8988T (cell line): ENCODE data around the gene CCDC92.

Experiments used
- DNase-seq: peaks from one replicate; pipeline ENCODE4 v3.0.0; 2011

Gene CCDC92, protein sequence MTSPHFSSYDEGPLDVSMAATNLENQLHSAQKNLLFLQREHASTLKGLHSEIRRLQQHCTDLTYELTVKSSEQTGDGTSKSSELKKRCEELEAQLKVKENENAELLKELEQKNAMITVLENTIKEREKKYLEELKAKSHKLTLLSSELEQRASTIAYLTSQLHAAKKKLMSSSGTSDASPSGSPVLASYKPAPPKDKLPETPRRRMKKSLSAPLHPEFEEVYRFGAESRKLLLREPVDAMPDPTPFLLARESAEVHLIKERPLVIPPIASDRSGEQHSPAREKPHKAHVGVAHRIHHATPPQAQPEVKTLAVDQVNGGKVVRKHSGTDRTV

DNA sequence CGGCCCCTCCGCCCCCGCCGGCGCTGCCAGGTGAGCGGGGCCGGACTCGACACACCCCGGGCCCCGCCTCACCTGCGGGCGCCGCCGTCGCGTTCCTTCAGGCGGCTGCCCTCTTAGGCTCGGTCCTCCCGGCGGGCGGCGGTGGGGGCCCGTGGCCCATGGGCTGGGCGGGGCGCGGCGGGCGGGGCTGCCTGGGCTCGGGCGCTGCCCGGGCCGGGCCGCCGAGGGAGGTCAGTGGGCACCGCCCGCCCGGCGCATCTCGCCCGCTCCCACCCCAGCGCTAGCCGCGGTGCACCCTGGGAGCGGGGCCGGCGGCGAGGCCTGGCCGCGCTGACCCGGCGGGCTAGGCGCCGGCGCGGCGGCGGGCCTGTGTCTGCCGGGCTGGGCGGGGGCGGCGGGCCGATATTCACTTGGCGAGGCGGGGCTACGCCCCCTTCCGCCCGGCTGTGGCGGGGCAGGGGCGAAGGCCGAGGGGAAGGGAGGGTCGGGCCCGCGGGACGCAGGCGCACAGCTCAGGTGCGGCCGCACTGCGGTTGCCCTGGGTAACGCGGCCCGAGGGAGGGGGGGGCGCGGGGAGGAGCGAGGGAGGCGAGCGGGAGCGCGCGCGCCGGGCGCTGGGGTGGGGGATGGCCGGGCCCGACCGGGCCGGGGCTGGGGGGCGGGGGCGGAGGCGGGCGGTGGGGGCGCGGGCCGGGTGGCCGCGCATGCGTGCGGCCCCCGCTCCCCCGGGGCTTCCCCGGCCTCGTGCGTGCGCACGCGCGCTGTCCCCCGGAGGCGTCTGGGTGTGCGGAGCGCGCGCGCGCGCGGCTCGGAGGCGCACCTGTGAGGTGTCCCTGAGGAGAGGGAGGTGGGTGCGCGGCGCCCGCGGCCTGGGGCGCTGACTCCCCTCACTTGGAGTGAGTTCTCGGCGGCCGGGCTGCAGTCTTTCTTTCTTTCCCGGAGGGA, at the start of gene CCDC92, which contains the start of gene ZNF664:
CCDC92 (minus strand) TSS at position 375 of the 945 bp plus-strand sequence. CDS start 28,526 bp downstream, outside the sequence.
ZNF664 (plus strand) TSS at position 759 of the 945 bp plus-strand sequence. CDS start 38,930 bp downstream, outside the sequence.
- DNase-seq = peak; percentile 97

DNA sequence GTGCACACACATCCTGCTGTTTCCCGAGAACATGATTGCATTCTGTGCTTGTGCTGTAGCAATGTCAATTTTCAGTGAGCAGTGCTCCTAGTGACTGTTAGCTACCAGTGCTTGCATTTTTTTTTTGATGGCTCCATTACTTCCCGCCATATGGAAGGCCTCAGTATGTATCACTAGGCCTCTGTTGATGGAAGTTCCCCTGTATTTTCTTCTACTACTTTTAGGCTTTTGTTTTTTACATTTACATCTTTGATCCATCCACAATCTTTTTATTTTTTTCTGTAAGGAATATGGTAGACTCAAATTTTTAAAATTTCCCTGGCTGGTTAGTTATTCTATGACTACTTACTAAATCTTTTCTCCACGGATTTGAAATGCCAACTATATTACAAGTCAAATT, 49.5 kb upstream of the CCDC92 start:
- DNase-seq = no peak

DNA sequence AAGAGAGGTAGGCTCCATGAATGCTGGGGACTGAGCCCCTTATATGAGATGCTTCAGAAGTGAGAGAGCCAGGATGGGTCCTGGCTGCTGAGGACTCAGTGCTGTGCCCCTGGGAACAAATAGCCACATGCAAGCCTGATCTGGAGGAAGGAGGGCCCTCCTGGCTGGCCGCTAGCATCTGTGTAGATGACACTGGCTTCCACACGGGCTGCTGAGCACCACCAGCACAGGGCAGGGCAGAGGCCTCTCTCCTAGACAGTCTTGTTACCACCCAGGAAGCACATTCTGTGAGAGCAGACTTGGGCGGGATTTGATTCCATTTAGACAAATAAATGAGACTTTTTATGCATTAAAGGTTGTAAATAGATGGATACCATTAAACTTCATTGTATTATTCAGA, 48.4 kb upstream of the CCDC92 start:
- DNase-seq = no peak

DNA sequence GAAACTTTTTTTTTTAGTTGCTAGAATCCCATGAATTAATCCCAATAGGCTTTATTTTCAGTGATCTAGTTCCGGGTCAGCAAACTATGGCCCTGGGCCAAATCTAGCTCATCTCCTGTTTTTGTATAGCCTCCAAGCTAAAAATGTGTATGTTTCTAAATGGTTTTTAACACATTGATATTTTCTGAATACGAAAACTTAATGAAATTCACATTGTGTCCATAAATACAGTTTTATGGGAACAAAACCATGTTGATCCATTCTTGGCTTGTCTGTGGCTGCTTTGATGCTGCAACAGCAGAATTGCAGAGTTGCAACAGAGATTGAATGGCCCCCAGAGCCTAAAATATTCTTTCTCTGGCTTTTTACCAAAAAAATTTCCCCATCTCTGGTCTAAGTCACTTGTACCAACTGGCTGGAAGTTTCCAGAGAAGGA, 47.9 kb upstream of the CCDC92 start:
- no peak for DNase-seq

DNA sequence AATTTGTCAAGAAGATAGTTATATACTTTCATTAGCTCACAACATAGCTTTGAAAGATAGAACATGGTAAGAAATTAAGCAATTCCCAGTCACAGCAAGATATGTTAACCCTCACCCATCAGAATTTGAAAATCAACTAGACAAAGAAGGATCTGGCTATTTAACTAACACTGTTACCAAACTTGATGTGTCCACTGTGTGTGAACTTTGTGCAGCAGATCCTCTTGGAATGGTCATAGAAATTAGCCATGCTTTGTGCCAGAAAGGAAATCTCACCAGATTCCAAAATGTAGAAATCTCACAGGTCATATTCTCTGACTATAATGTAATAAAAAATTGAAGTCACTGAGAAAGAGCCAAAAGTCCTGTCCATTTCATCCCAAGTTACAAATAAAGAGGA, 46.5 kb upstream of the CCDC92 start:
- DNase-seq = no peak

DNA sequence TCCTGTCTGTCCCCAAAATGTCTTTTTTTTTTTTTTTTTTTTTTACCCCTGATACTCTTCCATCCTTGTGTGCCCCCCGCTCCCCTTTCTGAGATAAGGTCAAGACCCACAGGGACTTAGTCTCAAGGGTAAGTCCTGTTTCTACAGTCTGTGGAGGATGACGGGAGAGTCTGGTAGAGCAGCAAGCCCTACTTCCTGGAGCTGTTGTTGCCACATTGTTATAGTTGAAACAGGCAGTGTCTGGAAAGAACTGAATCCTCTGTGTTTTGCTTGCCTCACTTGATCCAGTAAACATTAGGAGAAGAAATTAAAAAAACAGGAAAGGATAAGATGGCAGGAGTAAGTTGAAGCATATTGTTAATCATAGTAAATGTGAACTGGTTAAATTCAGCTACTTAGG, 45.9 kb upstream of the CCDC92 start:
- DNase-seq = no peak

DNA sequence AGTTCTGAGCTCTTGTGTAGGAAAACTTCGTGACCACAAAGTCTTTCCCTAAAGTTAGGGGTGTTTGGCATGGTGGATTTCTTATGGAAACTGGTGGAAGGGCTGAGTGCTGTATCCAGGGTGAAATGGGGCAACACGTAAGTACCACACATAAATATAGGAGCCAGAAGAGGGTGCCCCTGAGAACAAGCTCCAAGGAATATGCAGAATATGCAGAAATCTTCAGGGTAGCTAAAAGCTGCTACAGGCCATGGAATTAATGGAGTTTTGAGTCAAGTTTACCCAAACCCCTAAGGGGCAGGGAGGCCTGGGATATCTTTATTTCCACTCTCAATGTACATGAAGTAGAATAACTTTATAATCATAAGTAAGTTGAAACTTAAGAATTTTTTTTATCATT, 44.4 kb upstream of the CCDC92 start:
- DNase-seq = no peak

DNA sequence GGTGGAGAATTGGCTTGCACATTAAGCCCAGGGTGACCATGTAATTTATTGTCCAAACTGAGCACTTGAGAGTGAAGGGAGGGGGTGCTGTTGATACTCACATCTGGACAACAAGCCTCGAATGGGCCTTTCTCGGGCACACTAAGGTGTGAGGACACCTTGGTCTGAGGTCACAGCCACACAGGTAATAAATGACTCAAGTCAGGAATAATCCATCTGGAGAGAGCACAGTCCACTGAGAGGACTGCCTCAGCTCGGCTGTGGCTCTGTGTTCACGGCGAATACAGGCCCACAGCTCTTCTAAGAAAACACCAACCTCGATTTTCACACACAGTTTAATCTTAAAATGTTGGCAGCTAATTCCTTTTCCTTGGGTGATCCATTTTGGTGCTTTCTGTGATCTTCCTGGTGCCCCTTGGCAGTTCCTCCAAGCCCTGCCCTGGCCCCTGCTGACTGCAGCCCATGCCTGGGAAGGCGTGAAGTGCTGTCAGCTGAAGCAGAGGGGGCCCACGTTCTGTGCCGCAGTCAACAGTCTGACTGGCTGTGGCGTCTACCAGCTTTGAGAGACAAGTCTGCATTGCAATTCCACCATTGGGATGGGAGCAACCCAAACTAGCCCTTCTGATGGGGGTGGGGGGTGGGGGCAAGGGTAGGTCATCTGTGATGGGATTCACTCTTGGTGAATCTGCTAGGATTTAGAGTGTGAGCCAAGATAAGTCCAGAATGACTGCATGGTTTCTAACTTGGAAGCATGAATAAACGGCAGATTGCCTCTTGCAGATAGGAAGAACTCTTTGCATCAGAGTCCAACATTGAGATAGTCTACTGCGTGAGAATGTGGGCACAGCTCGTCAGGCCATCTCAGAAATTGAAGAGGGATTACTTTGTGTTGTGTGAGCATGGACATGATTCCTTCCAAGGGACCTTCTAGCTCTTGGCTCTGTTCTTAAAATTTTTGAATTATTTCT, 43.1 kb upstream of the CCDC92 start:
- DNase-seq = no peak

DNA sequence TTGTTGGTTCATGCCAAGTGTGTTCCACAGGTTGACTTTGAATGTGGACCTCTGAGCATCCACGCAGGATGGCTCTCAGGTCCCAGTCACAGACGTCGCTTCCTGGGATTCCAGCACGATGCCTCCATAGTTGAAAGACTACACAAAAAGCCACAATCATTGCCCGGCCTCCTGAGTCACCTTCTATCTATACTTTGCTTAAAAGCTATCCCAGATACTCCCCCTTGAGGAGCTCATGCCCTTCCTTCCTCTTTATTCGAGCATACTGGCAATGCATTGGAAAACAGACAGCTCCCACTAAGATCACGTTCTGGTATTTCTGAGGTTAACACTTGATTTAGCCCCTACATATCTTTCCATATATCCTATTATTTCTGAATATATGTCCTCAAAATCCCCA, 40.4 kb upstream of the CCDC92 start:
- no peak for DNase-seq

DNA sequence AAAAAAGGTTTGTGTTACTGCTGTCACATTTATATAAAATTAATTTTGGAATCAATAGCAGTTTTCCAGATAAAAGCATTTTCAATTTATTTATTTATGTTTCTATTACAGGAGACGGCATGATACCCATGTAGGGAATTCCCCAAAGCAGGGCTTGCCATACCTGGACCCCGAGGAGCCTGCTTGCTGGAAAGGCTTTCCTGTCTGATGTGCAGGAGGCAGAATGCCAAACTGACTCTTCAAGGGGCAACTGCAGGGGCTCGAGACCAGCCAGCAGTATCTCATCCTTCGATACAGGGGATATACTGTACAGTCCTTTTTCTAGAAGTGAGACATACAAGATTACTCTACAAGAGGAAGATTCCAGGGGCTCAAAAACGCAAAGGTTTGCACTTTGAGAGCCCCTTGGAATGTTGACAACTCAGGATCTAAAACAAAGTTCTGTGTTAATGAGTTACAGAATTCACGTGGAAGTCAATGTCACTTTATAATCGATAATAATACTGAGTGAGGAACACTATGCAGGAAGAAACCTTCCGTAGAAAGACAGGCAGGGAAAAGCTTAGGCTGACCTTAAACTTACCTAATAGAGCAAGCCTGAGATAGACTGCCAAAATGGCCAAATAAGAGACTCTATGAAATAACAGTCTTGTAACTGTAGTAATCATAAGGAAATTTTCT, 38.9 kb upstream of the CCDC92 start:
- DNase-seq = no peak

DNA sequence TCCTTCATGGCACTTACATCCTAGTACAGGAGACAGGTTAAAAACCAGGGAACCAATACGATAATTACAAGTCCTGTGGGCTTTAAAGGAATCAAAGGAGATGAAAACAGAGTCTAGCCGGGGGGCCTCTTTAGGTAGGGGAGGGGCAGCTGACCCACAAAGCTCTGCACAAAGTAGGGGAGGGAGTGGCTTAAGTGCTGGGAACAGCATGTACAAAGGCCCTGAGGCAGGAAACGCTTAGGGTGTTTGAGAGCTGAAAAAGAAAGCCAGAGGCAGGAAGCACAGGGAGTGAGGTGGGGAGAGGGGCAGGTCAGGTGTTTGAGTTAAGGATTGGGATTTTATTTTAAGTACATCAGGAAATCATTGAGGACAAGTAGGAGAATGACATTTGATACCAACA, 38.1 kb upstream of the CCDC92 start:
- no peak for DNase-seq

DNA sequence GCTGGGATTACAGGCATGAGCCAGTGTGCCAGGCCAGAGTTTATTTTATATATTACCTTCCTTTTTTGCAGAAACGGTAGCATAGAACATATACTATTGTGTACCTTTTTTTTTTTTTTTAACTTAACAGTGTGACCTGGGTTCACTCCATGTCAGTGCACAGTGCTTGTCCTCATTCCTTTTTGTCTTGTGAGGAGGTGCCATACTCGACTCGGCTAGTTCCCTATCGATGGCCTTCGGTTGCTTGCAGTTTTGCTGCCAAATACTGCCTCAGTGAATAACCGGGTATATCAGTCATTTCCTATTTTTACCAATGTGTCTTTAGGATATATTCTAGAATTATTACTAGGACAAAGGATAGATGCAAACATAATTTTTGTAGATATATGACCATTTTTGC, 37.1 kb upstream of the CCDC92 start:
- no peak for DNase-seq

DNA sequence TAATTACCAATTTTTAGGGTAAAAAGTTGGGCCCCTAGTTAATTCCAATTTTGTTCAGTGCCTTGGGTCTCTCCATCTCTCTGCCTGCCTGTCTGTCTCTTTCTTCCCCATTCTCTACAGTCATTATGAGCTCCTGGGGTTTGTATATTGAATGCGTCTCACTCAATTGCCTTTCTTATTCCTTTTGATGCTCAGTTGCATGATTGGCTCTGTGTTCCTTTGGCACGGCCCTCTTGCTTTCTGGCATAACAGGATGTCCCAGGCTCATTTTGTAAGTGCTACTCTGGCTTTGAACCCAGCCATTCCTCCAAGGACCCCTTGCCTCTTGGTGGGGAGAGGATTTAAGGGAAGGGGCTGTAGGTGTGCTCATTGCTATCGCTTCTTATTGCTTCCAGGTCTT, 36.0 kb upstream of the CCDC92 start:
- DNase-seq = no peak

DNA sequence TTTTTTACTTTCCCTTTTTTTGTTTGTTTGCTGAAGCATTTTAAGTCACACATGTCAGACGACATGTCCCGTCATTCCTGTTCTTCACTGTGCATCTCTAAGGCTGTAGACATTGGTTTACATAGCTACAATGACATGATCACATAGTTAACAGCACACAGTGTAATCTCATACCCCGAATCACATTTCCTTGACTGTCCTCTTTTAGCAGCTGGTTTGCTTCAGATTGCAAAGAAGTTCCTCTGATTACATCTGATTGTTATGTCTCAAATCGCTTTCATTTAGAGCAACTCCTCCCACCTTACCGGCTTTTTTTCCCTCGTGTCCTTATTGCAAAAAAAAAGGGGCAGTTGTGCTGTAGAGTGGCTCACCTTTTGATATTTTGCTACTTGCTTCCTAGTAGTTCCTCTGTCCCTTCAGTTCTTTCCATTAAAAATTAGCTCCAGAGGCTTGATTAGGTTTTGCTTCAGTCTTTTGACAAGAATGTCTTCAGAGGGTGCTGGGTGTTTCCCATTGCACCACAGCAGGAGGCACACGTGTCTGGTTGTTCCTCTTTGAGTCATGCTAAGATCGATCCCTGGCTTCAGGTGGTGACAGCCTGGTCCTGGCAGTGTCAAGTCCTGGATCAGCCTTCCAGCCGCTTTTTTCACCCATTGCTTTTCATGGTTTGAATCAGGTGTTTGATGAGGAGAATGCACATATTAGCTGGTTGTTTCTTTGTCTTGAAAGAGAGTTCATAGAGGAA, 35.4 kb upstream of the CCDC92 start:
- DNase-seq = no peak

DNA sequence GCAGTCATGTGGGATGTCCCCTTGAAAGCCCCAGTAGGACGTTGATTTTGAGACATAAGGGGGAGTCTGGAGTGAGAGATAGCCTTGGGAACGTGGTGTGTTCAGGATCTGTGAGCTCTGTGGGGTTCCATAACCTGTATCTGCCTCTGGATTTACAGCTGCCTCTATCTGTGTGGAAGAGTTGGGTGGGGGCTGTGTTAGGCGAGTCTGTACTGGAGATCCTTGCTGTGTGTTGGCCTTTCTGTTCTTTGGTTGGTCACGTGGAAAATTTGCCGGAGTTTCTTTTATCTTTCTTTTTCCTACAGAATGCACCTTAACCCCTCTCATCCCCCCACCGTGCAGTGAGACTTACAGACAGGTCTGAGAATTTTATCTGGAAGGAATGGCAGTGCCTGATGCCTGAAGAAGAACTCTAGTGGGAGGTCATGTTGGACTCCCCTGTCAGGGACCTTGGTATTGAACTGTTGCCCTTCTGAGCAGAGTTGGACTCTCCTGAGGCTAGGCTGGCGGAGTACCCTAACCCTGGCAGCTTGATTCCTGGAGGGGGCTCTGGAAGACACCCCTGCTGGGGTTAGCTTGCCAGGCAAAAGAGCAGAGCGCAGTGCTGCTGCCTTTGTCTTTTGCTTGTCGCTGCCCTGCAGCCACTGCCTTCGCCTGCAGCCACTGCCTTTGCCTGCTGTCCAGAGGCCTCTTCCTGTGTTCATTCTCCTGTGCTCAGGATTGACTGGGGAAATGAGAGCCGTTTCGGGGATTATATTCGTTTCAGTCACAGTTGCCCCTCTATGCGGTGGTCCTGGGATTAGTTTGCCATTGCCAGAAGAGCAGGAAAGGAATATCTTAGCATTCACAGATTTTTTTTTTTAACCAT, 34.4 kb upstream of the CCDC92 start:
- DNase-seq = no peak

DNA sequence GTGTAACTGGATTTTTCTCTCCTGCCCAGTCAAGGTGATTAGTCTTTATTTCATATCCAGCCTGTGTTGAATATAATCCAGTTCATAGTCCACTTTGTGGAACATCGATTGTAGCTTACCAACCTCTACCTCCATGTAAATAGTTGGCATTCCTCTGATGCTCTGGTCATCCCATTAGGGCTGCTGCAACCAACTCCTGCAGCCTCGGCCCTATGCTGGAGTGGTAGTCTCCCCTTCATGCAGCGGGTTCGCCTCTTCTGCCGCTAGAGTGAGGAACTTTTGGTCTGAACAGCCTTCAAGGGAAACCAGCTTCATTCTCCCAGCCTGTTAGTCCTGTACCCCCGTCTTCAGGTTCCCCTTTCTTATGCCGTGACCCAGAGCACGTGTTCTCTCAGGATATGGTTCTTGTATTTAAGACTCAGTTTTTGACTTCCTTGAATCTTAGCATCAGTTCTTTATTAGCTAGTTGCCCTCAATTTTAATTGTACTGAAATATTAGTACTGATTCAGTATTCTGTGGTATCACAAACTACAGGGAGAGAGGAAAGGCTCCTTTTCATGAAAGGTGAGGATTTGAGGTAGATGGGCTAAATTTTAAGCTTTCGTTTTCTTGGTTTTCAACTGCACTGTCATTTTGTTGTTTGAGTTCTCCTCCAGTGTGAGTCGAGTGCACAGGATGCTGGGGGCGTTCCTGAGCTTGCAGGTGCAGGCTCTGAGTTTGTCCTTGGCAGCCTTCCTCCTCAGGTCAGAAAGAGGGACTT, 33.6 kb upstream of the CCDC92 start:
- no peak for DNase-seq

DNA sequence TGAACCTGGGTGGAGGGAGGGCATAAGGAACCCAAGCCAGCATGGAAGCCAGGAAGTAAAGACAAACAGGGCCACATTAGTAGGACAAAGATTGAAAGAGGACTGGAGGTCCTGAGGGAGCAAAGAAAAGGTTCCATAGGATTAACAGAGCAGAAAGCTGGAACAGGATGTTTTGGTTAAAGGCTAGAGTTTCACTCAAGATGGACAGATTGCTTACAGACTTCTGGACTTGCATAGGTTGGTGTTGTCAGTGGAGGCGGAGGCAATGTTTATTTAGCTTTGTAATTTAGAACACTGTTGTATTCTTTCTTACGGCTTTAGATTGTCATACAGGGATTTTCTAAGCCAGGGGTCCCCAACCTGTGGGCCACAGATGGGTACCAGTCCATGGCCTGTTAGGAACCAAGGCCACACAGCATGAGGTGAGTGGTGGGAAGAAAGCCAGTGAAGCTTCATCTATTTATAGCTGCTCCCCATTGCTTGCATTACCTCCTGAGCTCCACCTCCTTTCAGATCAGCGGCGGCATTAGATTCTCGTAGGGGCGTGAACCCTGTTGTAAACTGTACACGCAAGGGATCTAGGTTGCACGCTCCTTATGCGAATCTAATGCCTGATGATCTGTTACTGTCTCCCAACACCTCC, 31.7 kb upstream of the CCDC92 start:
- DNase-seq = no peak

DNA sequence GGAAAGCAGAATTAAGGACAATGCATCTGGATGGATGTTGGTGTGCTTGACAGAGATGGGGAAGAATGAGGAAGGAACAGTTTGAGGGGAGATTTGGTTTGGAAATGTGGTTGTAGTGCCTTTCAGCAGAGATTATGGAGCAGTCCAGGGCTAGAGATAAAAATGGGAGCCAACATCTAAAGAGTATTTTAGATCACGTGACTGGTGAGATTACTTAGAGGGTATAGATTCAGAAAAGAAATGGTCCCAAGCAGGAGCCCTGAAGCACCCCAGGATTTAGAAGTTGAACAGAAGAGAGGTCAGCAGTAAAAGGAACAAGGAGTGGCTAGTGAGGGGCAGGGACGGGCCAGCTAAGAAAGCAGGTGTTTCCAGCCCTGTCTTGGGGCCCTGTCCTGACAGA, 30.0 kb upstream of the CCDC92 start:
- DNase-seq = no peak
